Loucy (cell line): ENCODE data around the gene PPARGC1A.

Experiments used
- EZH2phosphoT487 ChIP-seq: fragments of 200-600 bp; IDR thresholded peaks from 2 replicates; pipeline ENCODE4 v1.6.1; 2018; ENCODE audit warnings: antibody characterized with exemption, mild to moderate bottlenecking, moderate library complexity, borderline replicate concordance
- TF ChIP-seq, protein P1 (sequence below): fragments of 200-600 bp; sonication (generic); conservative IDR thresholded peaks from 2 replicates; pipeline ENCODE4 v1.5.1; 2014; ENCODE audit warnings: mild to moderate bottlenecking, antibody characterized with exemption, low read length

- TF ChIP-seq, protein P1, sequence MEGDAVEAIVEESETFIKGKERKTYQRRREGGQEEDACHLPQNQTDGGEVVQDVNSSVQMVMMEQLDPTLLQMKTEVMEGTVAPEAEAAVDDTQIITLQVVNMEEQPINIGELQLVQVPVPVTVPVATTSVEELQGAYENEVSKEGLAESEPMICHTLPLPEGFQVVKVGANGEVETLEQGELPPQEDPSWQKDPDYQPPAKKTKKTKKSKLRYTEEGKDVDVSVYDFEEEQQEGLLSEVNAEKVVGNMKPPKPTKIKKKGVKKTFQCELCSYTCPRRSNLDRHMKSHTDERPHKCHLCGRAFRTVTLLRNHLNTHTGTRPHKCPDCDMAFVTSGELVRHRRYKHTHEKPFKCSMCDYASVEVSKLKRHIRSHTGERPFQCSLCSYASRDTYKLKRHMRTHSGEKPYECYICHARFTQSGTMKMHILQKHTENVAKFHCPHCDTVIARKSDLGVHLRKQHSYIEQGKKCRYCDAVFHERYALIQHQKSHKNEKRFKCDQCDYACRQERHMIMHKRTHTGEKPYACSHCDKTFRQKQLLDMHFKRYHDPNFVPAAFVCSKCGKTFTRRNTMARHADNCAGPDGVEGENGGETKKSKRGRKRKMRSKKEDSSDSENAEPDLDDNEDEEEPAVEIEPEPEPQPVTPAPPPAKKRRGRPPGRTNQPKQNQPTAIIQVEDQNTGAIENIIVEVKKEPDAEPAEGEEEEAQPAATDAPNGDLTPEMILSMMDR: no peak
- TF ChIP-seq EZH2phosphoT487: no peak
Observed at GRCh38 chr4:23856630-23857029, 33.2 kb downstream of the PPARGC1A start.
